Prostate gland (tissue), 2 donors: ENCODE measurements around the gene TMEM100.

Experiments used
- CTCF ChIP-seq, 4 experiments: fragments of 200-600 bp in 2 of 4; fragments of 450-650 bp in 2 of 4; sonication (generic) in 2 of 4; IDR thresholded peaks; 1 replicate in 3 of 4; 2 replicates in 1 of 4; pipeline ENCODE4 v1.5.1; 2016 to 2019; ENCODE audit warnings: antibody characterized with exemption in 4 of 4, mild to moderate bottlenecking in 2 of 4, moderate library complexity in 2 of 4
- POLR2A ChIP-seq: fragments of 450-650 bp; IDR thresholded peaks from one replicate; pipeline ENCODE4 v1.6.1; 2016; ENCODE audit warnings: antibody characterized with exemption, mild to moderate bottlenecking
- POLR2AphosphoS5 ChIP-seq: sonication (generic); formaldehyde crosslinking; IDR thresholded peaks from one replicate; pipeline ENCODE4 v1.6.1; 2017; ENCODE audit warnings: antibody characterized with exemption

GRCh38 chr17:55769625-55770000 lies 46.9 kb upstream of the TMEM100 start:
- TF ChIP-seq POLR2AphosphoS5 (no peak), CTCF (IDR thresholded peaks at IDR 0.05) (no peak), POLR2A (no peak)
